ENCODE measurements around the gene CPTP. TPM values are rescaled to one million over a fixed set of nuclear protein-coding genes. Genes with fewer than 3 reads are reported as not detected.
A peak's percentile ranks its signal among the peaks of the same experiment; 100 is the strongest.

CPTP gene
- polyA plus RNA-seq, 3 donors, result 6.4 to 7.7 (median 7.4) TPM

DNA sequence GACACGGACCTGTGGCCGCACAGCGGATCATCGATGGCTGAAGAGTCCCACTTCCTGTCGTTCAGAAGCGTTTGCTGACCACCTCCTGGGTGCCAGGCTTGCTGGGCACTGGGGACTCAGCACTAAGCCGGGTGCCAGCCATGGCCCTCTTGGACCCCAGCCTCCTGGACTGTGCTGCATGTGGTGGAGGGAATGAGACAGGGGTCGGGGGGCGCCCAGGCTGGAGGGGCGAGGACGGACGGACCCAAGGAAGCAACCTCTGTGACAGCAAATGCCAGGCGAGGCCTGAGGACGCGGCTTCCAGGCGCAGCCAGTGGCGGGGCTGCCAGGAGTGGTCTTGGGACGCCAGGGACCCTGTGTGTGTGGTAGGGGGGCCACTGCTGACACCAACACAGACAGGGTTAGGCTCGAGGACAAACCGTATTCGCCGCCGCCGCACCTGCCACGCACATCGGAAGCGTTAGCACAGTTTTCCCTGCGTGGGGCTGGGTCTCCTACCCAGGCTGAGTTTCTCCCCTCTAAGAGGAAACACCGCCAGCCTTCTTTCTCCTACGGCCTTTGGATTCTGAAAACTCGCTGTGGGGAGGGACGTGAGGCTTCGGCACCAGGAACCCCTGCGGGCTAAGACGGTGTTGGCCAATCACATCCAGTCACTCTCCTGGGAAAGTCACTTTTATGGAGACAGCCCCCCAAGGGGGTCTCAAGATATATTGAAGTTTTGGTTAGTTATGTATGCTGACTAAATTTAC lies 36.8 kb downstream of the CPTP start:
- Histone ChIP-seq H4K20me1 (ENCODE audit: insufficient read depth, low read length) (no peaks in the 10 kb centered on the region), H3K36me3 (replicated peaks in 1 of 2; ENCODE audit: control insufficient read depth in 1 of 2, insufficient read depth in 2 of 2, low read length in 2 of 2) (no peaks in the 10 kb centered on the region), H2AFZ (ENCODE audit: insufficient read depth, low read depth, low read length, poor library complexity, severe bottlenecking) (no peak overlapping the region), H3K9me3 (replicated peaks in 1 of 2; ENCODE audit: control insufficient read depth in 1 of 2, insufficient read depth in 1 of 2, low read length in 2 of 2) (peaks cover 0 to 6% of the 10 kb centered on the region in 2 donors), H3K4me3 (replicated peaks in 1 of 3; ENCODE audit: low read depth in 2 of 3, low read length in 3 of 3) (no peak overlapping the region), H3K9ac (ENCODE audit: insufficient read depth, low read length, poor library complexity, severe bottlenecking) (no peak overlapping the region), H3K27ac (ENCODE audit: low read depth in 1 of 2, low read length in 2 of 2) (no peak overlapping the region), H3K79me2 (ENCODE audit: insufficient read depth, low read length) (no peaks in the 10 kb centered on the region), H3K4me2 (replicated peaks; ENCODE audit: extremely low read depth, low read length, poor library complexity, severe bottlenecking) (no peak overlapping the region), H3K27me3 (ENCODE audit: control insufficient read depth in 2 of 2, insufficient read depth in 2 of 2, low read length in 2 of 2) (peaks cover 0 to 56% of the 10 kb centered on the region in 2 donors), H3K4me1 (ENCODE audit: control insufficient read depth in 1 of 2, insufficient read depth in 2 of 2, low read length in 2 of 2) (no peaks in the 10 kb centered on the region)
- peaks cover 55 to 77% (median 58%) of the 10 kb centered on the region in 3 donors for H3K27me3 Mint-ChIP-seq (ENCODE audit: low read depth in 3 of 3)
- H3K4me3 Mint-ChIP-seq, result peak overlapping the region in 1 of 2 donors; percentile 54
- H3K36me3 Mint-ChIP-seq, result no peaks in the 10 kb centered on the region
- no peak overlapping the region for H3K27ac Mint-ChIP-seq
- intact Hi-C loops (cut with micrococcal nuclease), result no loop called here
- H3K9me3 Mint-ChIP-seq, result peaks cover 0 to 5% (median 2%) of the 10 kb centered on the region in 7 donors
- DNase-seq, result no peak
- H3K4me1 Mint-ChIP-seq, result peaks cover 5% of the 10 kb centered on the region
- no peak for TF ChIP-seq CTCF (IDR thresholded peaks at IDR 0.05)
- WGBS (ENCODE audit: insufficient coverage), result 75% methylated on average over 25 of the region's 35 CpGs

GRCh38 chr1:1361982-1362423 lies 37.4 kb downstream of the CPTP start:
- H2AFZ ChIP-seq (ENCODE audit: insufficient read depth, low read depth, low read length, poor library complexity, severe bottlenecking), result no peak overlapping the region
- 32% methylated on average over 9 of the region's 13 CpGs for WGBS (ENCODE audit: insufficient coverage)
- no peak overlapping the region for H3K4me2 ChIP-seq (replicated peaks; ENCODE audit: extremely low read depth, low read length, poor library complexity, severe bottlenecking)
- Mint-ChIP-seq H3K4me1 (peaks cover 5% of the 10 kb centered on the region), H3K36me3 (no peaks in the 10 kb centered on the region), H3K9me3 (peaks cover 0 to 5% (median 2%) of the 10 kb centered on the region in 7 donors), H3K27ac (no peak overlapping the region), H3K27me3 (ENCODE audit: low read depth in 3 of 3) (peaks cover 55 to 71% (median 58%) of the 10 kb centered on the region in 3 donors), H3K4me3 (peak overlapping the region in 1 of 2 donors; percentile 37)
- no peaks in the 10 kb centered on the region for H3K4me1 ChIP-seq (ENCODE audit: control insufficient read depth in 1 of 2, insufficient read depth in 2 of 2, low read length in 2 of 2)
- intact Hi-C loops (cut with micrococcal nuclease), result no loop called here
- no peak overlapping the region for H3K4me3 ChIP-seq (replicated peaks in 1 of 3; ENCODE audit: low read depth in 2 of 3, low read length in 3 of 3)
- peaks cover 0 to 51% of the 10 kb centered on the region in 2 donors for H3K27me3 ChIP-seq (ENCODE audit: control insufficient read depth in 2 of 2, insufficient read depth in 2 of 2, low read length in 2 of 2)
- H3K36me3 ChIP-seq (replicated peaks in 1 of 2; ENCODE audit: control insufficient read depth in 1 of 2, insufficient read depth in 2 of 2, low read length in 2 of 2), result no peaks in the 10 kb centered on the region
- no peak overlapping the region for H3K9ac ChIP-seq (ENCODE audit: insufficient read depth, low read length, poor library complexity, severe bottlenecking)
- DNase-seq, result no peak
- H3K9me3 ChIP-seq (replicated peaks in 1 of 2; ENCODE audit: control insufficient read depth in 1 of 2, insufficient read depth in 1 of 2, low read length in 2 of 2), result peaks cover 0 to 12% of the 10 kb centered on the region in 2 donors
- no peaks in the 10 kb centered on the region for H3K79me2 ChIP-seq (ENCODE audit: insufficient read depth, low read length)
- H3K27ac ChIP-seq (ENCODE audit: low read depth in 1 of 2, low read length in 2 of 2), result no peak overlapping the region
- no peak for TF ChIP-seq CTCF (IDR thresholded peaks at IDR 0.05)
- H4K20me1 ChIP-seq (ENCODE audit: insufficient read depth, low read length), result no peaks in the 10 kb centered on the region
